Cerebellar nuclear complex (tissue), 1 donor: ENCODE data around the gene LYPD5.
"Not testable (repeated sequence)": the region's sequence is repeated elsewhere in the genome, so short reads cannot be mapped to it uniquely, and the experiment has no call there.

ENCODE experiments used
- DNase-seq, 2 experiments: peaks; one replicate each; lab custom pipeline; 2025; lab: John Stamatoyannopoulos, UW

The LYPD5 gene

GRCh38 chr19:43806401-43806800 is 4.2 kb upstream of the LYPD5 start:
- not testable (repeated sequence) for DNase-seq

- DNase-seq: no peak
Measured at GRCh38 chr19:43804432-43804831, 2.2 kb upstream of the LYPD5 start.

GRCh38 chr19:43799502-43800142 is 2.6 kb downstream of the LYPD5 start:
- no peak for DNase-seq

GRCh38 chr19:43798546-43799409 is 3.5 kb downstream of the LYPD5 start:
- DNase-seq: no peak

GRCh38 chr19:43798026-43798545 is 4.2 kb downstream of the LYPD5 start:
- no peak for DNase-seq

- no peak for DNase-seq
Measured at GRCh38 chr19:43797556-43797955, 4.7 kb downstream of the LYPD5 start.

GRCh38 chr19:43797118-43797517 is 5.1 kb downstream of the LYPD5 start:
- DNase-seq: no peak

- DNase-seq: no peak
Measured at GRCh38 chr19:43790587-43790986, 11.7 kb downstream of the LYPD5 start.

GRCh38 chr19:43789029-43789428 is 13.2 kb downstream of the LYPD5 start:
- no peak for DNase-seq

- no peak for DNase-seq
Measured at GRCh38 chr19:43786665-43787064, 15.6 kb downstream of the LYPD5 start.

GRCh38 chr19:43784981-43785808 is 17.1 kb downstream of the LYPD5 start:
- DNase-seq: peak in 1 of 2 experiments; percentile 2

GRCh38 chr19:43784241-43784980 is 17.8 kb downstream of the LYPD5 start:
- DNase-seq: no peak

GRCh38 chr19:43783636-43784035 is 18.6 kb downstream of the LYPD5 start:
- DNase-seq: no peak

- DNase-seq: no peak
Measured at GRCh38 chr19:43782689-43783231, 19.5 kb downstream of the LYPD5 start.

GRCh38 chr19:43782311-43782660 is 20.0 kb downstream of the LYPD5 start:
- no peak for DNase-seq

GRCh38 chr19:43781630-43782310 is 20.5 kb downstream of the LYPD5 start:
- no peak for DNase-seq

GRCh38 chr19:43780706-43781525 is 21.3 kb downstream of the LYPD5 start, which contains the start of gene KCNN4:
TSS of gene KCNN4 (minus strand) at chr19:43780973. CDS start at chr19:43780861, 112 bp downstream.
- DNase-seq: no peak

- DNase-seq: no peak
Measured at GRCh38 chr19:43779820-43780219, 22.4 kb downstream of the LYPD5 start.

- no peak for DNase-seq
Measured at GRCh38 chr19:43779147-43779819, 23.0 kb downstream of the LYPD5 start.
